Measurements from ENCODE around the gene CAMTA1.

DNA sequence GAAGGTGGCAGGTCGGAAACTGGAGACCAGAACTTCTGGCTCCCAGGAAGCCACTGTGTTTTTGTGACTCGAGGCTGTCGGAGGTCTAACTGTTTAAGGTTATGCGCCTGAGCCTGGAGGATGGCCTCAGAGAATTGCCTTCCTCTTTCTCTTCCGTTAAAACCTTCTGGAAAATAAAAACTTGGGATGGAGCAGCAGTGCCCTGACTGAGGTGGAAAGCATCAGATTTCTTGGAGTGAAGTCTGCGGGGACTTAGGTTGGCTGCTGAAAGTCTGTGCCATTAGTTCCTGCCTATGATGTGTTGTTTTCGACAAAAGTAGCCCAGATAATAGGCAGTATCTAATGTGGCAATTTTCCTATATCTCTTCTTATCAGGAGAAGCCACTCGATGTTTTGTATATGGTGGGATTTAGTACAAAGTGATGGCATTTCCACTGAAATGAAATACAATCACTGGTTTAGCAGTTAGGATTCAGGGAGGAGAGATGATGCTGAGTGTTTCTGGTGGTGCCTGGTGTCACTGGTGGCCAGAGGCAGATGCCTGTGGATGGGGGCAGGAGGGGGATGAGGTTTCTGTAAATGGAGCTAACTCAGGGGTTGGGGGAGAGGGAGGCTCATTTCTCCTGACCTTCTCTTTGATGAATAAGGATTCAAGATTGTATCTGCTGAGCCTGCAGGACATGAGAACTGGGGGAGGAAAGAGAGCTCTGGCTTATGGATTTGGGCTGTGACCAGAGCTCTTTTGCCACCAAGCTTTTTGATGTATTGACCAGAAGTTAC is 150.8 kb downstream of the CAMTA1 start:
- TF ChIP-seq, protein P1, sequence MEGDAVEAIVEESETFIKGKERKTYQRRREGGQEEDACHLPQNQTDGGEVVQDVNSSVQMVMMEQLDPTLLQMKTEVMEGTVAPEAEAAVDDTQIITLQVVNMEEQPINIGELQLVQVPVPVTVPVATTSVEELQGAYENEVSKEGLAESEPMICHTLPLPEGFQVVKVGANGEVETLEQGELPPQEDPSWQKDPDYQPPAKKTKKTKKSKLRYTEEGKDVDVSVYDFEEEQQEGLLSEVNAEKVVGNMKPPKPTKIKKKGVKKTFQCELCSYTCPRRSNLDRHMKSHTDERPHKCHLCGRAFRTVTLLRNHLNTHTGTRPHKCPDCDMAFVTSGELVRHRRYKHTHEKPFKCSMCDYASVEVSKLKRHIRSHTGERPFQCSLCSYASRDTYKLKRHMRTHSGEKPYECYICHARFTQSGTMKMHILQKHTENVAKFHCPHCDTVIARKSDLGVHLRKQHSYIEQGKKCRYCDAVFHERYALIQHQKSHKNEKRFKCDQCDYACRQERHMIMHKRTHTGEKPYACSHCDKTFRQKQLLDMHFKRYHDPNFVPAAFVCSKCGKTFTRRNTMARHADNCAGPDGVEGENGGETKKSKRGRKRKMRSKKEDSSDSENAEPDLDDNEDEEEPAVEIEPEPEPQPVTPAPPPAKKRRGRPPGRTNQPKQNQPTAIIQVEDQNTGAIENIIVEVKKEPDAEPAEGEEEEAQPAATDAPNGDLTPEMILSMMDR (IDR thresholded peaks at IDR 0.05 in 2 of 3, conservative IDR thresholded peaks at IDR 0.05 in 1 of 3; ENCODE audit: borderline replicate concordance in 1 of 3, insufficient read depth in 1 of 3, low read depth in 2 of 3, low read length in 2 of 3), result no peak
- TF ChIP-seq POLR2A (IDR thresholded peaks at IDR 0.05; ENCODE audit: borderline replicate concordance, extremely low read depth, insufficient read depth, insufficient read length) (no peak), JUND (IDR thresholded peaks at IDR 0.05) (no peak), SRF (IDR thresholded peaks at IDR 0.05; ENCODE audit: low read depth) (no peak), RAD21 (IDR thresholded peaks at IDR 0.05; ENCODE audit: low read depth) (no peak), ZFX (IDR thresholded peaks at IDR 0.05) (no peak), SP1 (IDR thresholded peaks at IDR 0.05; ENCODE audit: low read depth) (no peak)

Data from HCT116 (cell line).